Embryonic facial prominence (tissue), 1 donor: ENCODE measurements around the gene TACR3.
"Not testable (repeated sequence)": the region's sequence is repeated elsewhere in the genome, so short reads cannot be mapped to it uniquely, and the experiment has no call there.

Experiments used
- DNase-seq: peaks from one replicate; pipeline ENCODE4 v3.0.0-alpha.2; 2016; ENCODE audit errors: extremely low spot score

Gene TACR3, protein sequence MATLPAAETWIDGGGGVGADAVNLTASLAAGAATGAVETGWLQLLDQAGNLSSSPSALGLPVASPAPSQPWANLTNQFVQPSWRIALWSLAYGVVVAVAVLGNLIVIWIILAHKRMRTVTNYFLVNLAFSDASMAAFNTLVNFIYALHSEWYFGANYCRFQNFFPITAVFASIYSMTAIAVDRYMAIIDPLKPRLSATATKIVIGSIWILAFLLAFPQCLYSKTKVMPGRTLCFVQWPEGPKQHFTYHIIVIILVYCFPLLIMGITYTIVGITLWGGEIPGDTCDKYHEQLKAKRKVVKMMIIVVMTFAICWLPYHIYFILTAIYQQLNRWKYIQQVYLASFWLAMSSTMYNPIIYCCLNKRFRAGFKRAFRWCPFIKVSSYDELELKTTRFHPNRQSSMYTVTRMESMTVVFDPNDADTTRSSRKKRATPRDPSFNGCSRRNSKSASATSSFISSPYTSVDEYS

DNA sequence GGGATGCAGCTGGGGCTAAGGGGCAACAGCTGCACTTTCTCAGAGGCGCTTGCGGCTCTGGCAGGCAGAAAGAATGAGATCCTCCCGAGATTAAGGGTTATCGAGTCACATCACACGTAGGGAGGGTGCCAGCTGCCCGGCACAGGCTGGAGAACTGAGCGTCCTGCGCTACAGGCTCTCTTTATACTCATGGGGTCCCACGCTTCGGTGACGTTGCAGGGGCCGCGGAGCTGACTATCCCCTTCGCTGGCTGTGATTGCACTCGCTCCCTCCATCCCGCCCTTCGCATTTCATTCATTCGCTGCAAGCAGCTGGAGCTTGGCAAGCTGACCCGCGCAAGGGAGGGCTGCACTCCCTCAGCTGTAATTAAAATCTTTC is at the start of gene TACR3:
Gene TACR3, minus strand, starts transcription at position 156 of the 378 bp plus-strand sequence. CDS start 310 bp downstream, outside the sequence.
- no peak for DNase-seq

DNA sequence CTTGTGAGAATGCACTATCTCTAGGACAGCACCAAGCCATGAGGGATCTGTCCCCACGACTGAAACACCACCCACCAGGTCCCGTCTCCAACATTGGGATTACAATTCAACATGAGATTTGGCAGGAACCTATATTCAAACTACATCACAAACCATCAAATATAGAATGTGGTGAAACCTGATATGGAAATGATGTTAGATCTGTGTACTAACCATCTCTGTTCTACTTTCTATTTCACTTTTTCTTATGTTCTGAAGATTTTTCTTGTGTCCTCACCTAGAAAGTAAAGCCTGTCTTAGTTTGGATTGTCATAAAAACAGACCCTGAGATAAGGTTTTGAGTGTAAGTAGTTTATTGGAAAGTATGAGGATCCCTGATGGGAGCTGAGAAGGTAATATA is 37.8 kb upstream of the TACR3 start:
- no peak for DNase-seq

DNA sequence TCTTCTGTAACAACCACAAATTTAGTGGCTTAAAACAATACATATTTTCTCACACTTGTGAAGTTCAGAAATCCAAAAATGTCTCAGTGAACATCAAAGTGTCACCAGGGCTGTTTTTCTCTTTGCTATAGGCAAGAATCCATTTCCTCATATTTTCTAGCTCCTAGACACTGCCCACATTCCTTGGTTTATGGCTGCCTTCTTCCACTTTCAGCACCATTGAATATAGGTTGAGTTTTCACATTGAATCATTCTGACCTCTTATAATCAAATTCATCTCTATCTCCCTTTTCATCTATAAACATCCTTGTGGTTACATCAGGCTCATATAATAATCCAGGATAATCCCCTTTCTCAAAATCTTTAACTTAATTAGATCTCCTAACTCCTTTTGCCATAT is 37.0 kb upstream of the TACR3 start:
- DNase-seq = no peak

DNA sequence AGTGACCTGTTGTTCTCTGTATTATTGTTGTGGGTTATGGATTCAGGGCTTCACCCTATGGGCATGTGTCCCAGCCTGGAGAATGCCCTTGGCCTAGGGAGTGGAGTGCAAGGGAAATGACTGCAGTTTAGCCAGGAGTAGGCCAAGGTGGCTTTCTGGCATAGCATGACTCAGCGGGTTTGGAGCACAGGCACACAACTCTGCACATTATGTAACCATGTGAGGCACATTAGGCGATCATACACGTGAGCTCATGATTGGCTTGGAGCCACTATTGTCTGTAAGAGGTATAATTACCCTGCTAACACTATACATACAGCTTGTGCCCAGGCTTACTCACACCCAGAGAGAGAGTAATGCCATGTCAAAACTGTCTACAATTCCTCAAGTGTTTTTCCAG is 35.1 kb upstream of the TACR3 start:
- no peak for DNase-seq

GRCh38 chr4:103753868-103754653 is 34.3 kb upstream of the TACR3 start:
- no peak for DNase-seq

DNA sequence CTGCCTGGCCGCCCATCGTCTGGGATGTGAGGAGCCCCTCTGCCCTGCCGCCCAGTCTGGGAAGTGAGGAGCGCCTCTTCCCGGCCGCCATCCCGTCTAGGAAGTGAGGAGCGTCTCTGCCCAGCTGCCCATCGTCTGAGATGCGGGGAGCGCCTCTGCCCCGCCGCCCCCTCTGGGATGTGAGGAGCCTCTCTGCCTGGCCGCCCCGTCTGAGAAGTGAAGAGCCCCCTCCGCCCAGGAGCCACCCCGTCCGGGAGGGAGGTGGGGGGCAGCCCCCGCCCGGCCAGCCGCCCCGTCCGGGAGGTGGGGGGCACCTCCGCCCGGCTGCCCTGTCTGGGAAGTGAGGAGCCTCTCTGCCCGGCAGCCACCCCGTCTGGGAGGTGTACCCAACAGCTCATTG is 3.4 kb upstream of the TACR3 start:
- not testable (repeated sequence) for DNase-seq

DNA sequence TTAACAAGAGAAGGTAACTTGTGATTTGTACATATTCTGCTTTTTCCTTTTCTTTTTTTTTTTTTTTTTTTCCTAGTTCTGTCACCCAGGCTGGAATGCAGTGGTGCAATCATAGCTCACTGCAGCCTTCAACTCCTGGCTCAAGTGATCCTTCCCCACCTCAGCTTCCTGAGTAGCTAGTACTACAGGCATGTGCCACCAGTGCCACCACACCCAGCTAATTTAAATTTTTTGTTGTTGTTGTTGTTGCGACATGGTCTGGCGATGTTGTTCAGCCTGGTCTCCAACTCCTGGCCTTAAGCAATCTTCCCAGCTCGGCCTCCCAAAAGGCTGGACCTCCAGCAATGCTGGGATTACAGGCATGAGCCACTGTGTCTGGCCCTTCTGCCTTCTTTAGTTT is 1.5 kb upstream of the TACR3 start:
- no peak for DNase-seq

GRCh38 chr4:103720661-103721060 is 876 bp upstream of the TACR3 start:
- no peak for DNase-seq

GRCh38 chr4:103719105-103719829 is 518 bp downstream of the TACR3 start:
- DNase-seq = peak; percentile 7

GRCh38 chr4:103692615-103693014 is 27.2 kb downstream of the TACR3 start:
- no peak for DNase-seq

DNA sequence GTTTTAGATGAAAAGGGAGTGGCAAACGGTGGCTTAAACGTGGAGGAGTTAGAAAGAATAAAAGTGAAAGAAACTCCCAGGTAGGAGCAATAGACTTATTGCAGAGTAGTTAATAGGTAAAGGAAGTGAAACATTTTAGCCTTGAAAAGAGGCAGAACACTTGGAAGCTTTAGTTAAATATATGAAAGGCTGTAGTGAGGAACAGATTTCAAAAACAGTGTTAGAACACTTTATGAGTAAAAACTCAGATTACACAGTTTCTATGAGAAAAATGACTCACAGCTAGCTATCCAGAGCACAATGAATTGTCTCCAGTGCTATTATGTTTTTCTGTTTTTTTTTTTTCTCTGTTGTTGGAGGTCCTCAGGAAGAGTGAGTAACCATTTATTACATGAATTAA is 45.8 kb downstream of the TACR3 start:
- DNase-seq = no peak

DNA sequence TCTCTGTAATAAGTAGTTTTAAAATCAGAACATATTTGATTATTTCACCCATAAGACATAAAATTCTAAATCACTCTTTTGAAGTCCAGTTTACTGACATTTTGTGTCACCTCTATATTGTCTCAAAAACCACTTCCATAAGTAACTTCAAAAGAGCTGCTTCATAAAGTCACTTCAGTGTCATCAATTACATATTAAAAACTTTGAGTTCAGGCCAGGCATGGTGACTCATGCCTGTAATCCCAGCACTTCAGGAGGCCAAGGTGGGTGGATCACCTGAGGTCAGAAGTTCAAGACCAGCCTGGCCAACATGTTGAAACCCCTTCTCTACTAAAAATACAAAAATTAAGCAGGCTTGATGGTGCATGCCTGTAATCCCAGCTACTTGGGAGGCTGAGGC is 53.0 kb downstream of the TACR3 start:
- DNase-seq = not testable (repeated sequence)

- DNase-seq = no peak
Measured at GRCh38 chr4:103664436-103665075, 55.2 kb downstream of the TACR3 start.

DNA sequence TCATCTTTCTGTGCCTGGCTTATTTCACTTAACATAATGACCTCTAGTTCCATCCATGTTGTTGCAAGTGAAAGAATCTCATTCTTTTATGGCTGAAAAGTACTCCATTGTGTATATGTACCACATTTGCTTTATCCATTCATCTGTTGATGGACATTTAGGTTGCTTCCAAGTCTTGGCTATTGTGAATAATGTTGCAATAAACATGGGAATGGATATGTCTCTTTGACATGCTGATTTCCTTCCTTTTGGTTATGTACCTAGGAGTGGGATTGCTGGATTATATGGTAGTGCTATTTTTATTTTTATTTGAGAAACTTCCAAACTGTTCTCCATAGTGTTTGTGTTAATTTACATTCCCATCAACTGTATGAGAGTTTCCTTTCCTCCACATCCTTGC is 71.2 kb downstream of the TACR3 start:
- DNase-seq = no peak

DNA sequence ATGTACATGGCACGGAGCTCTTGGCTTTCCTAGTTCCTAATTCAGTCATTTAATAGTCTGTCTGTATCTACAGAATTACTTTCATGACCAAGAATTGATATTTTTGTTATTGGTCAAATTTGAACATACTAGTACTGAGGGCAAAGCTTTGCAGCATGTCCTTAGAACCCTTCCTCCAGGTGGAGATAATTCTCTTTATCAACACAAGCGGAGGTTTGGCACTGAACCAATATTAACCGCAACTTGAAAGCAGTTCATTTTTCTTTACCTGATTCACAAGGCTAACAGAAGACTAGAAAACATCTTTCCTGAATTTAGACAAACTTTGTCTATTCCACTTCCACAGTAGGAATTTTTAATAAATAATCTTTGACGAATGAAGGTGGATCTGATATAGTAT is 73.8 kb downstream of the TACR3 start:
- no peak for DNase-seq

GRCh38 chr4:103634236-103634635 is 85.5 kb downstream of the TACR3 start:
- no peak for DNase-seq

GRCh38 chr4:103626296-103626695 is 93.5 kb downstream of the TACR3 start:
- DNase-seq = no peak

- no peak for DNase-seq
Measured at GRCh38 chr4:103591841-103592240, 127.9 kb downstream of the TACR3 start.

- no peak for DNase-seq
Measured at GRCh38 chr4:103567591-103567990, 152.2 kb downstream of the TACR3 start.

- not testable (repeated sequence) for DNase-seq
Measured at GRCh38 chr4:103559178-103559577, 160.6 kb downstream of the TACR3 start.
